A549 (cell line): ENCODE data around the gene STIM2.

ENCODE experiments used
- CHD2 ChIP-seq: fragments of 150-350 bp; IDR thresholded peaks from 2 replicates; pipeline ENCODE4 v1.6.1; 2014; ENCODE audit warnings: low read length; ENCODE audit not compliant: partially characterized antibody
- CTCF ChIP-seq: fragments of >200 bp; sonication (Bioruptor Twin); formaldehyde crosslinking; IDR thresholded peaks from 3 replicates; pipeline ENCODE4 v1.5.1; 2016
- EP300 ChIP-seq, 2 experiments: fragments of >200 bp; sonication (Bioruptor Twin); formaldehyde crosslinking; IDR thresholded peaks; 2 replicates in 1 of 2; 3 replicates in 1 of 2; pipeline ENCODE4 v1.6.1; 2016 to 2017
- HDAC2 ChIP-seq: fragments of 200-600 bp; sonication (generic); IDR thresholded peaks from 2 replicates; pipeline ENCODE4 v1.6.1; 2016
- HMGXB4 ChIP-seq: fragments of 250-450 bp; sonication (Bioruptor Pico); IDR thresholded peaks from 2 replicates; pipeline ENCODE4 v1.5.0; 2021; ENCODE audit warnings: mild to moderate bottlenecking, moderate library complexity, borderline replicate concordance
- MAFK ChIP-seq: fragments of 450-650 bp; IDR thresholded peaks from 2 replicates; pipeline ENCODE4 v1.6.1; 2014; ENCODE audit not compliant: partially characterized antibody
- MAZ ChIP-seq: fragments of 150-350 bp; IDR thresholded peaks from 2 replicates; pipeline ENCODE4 v1.6.1; 2014; ENCODE audit warnings: antibody characterized with exemption, low read depth, low read length, borderline replicate concordance
- POLR2A ChIP-seq: IDR thresholded peaks from 2 replicates; pipeline ENCODE4 v1.6.1; 2012; ENCODE audit warnings: mild to moderate bottlenecking, low read length
- RCOR1 ChIP-seq: fragments of 150-350 bp; IDR thresholded peaks from 2 replicates; pipeline ENCODE4 v1.6.1; 2014; ENCODE audit warnings: antibody characterized with exemption, low read length, low read depth
- REST ChIP-seq: fragments of 200-600 bp; sonication (generic); IDR thresholded peaks from 2 replicates; pipeline ENCODE4 v1.6.1; 2016; ENCODE audit warnings: antibody characterized with exemption, mild to moderate bottlenecking, moderate library complexity
- RNF2 ChIP-seq: fragments of 200-600 bp; sonication (generic); IDR thresholded peaks from 2 replicates; pipeline ENCODE4 v1.6.1; 2016; ENCODE audit warnings: low read depth, mild to moderate bottlenecking, antibody characterized with exemption, moderate library complexity, borderline replicate concordance
- USF2 ChIP-seq: fragments of 450-650 bp; IDR thresholded peaks from 2 replicates; pipeline ENCODE4 v1.6.1; 2014; ENCODE audit warnings: antibody characterized with exemption

GRCh38 chr4:26885912-26886274 lies 25.3 kb downstream of the STIM2 start:
- TF ChIP-seq CTCF (no peak), POLR2A (no peak), USF2 (no peak), RCOR1 (no peak), HMGXB4 (CRISPR knock-in tag) (no peak), CHD2 (no peak), REST (no peak), MAZ (no peak), RNF2 (no peak), EP300 (IDR thresholded peaks at IDR 0.05) (no peak), HDAC2 (no peak), MAFK (no peak)
